WERI-Rb-1 (cell line): ENCODE measurements around the gene HOXA2.
A peak's percentile ranks its signal among the peaks of the same experiment; 100 is the strongest.

Experiments
- DNase-seq: peaks from one replicate; pipeline ENCODE4 v3.0.0-alpha.2; 2020
- H3K27ac ChIP-seq: fragments of 250-450 bp; sonication (Bioruptor Pico); 2 replicates; pipeline ENCODE4 v1.5.1; 2020; ENCODE audit warnings: mild to moderate bottlenecking, moderate library complexity
- H3K27me3 ChIP-seq: fragments of 250-450 bp; sonication (Bioruptor Pico); 2 replicates; pipeline ENCODE4 v1.5.1; 2021; ENCODE audit warnings: mild to moderate bottlenecking, low read depth, moderate library complexity; ENCODE audit not compliant: insufficient read depth, severe bottlenecking
- H3K36me3 ChIP-seq: fragments of 250-450 bp; sonication (Bioruptor Pico); 2 replicates; pipeline ENCODE4 v1.5.1; 2020; ENCODE audit warnings: mild to moderate bottlenecking, moderate library complexity
- H3K4me3 ChIP-seq: 2 replicates; pipeline ENCODE4 v1.5.1; 2011; ENCODE audit warnings: low read depth, mild to moderate bottlenecking, control low read depth, low read length
- H3K9me3 ChIP-seq: fragments of 250-450 bp; sonication (Bioruptor Pico); 2 replicates; pipeline ENCODE4 v1.5.1; 2021; ENCODE audit warnings: mild to moderate bottlenecking, moderate library complexity; ENCODE audit not compliant: severe bottlenecking
- CTCF ChIP-seq: IDR thresholded peaks from 2 replicates; pipeline ENCODE4 v1.5.1; 2011; ENCODE audit warnings: low read depth, mild to moderate bottlenecking, control low read depth, inconsistent platforms, low read length

HOXA2 gene

GRCh38 chr7:27141923-27142579 lies 39.6 kb upstream of the HOXA2 start:
- H3K36me3 ChIP-seq, result no peaks in the 10 kb centered on the region
- no peak overlapping the region for H3K27ac ChIP-seq
- H3K9me3 ChIP-seq, result no peaks in the 10 kb centered on the region
- no peak for TF ChIP-seq CTCF
- peaks cover 50% of the 10 kb centered on the region for H3K27me3 ChIP-seq
- H3K4me3 ChIP-seq, result peak overlapping the region; percentile 56; the same call in 1 of the 2 replicates
- no peak for DNase-seq

- H3K4me3 ChIP-seq, result no peak overlapping the region
These were observed 38.8 kb upstream of the HOXA2 start for GRCh38 chr7:27141137-27141922.

GRCh38 chr7:27140126-27140857 lies 37.8 kb upstream of the HOXA2 start:
- peaks cover 58% of the 10 kb centered on the region for H3K27me3 ChIP-seq
- TF ChIP-seq CTCF, result no peak
- no peak overlapping the region for H3K27ac ChIP-seq
- no peak for DNase-seq
- no peaks in the 10 kb centered on the region for H3K36me3 ChIP-seq
- H3K4me3 ChIP-seq, result no peak overlapping the region
- H3K9me3 ChIP-seq, result no peaks in the 10 kb centered on the region

More at GRCh38 chr7:27141137-27141922, 38.8 kb upstream of the HOXA2 start:
- no peak for TF ChIP-seq CTCF
- no peaks in the 10 kb centered on the region for H3K9me3 ChIP-seq
- no peaks in the 10 kb centered on the region for H3K36me3 ChIP-seq
- peaks cover 55% of the 10 kb centered on the region for H3K27me3 ChIP-seq
- no peak overlapping the region for H3K27ac ChIP-seq
- no peak for DNase-seq

- H3K27me3 ChIP-seq, result peaks cover 54% of the 10 kb centered on the region
- H3K9me3 ChIP-seq, result no peaks in the 10 kb centered on the region
- no peaks in the 10 kb centered on the region for H3K36me3 ChIP-seq
- DNase-seq, result no peak
- H3K27ac ChIP-seq, result no peak overlapping the region
- no peak overlapping the region for H3K4me3 ChIP-seq
- no peak for TF ChIP-seq CTCF
These were observed 37.0 kb upstream of the HOXA2 start for GRCh38 chr7:27139334-27140125.

GRCh38 chr7:27138985-27139333 lies 36.5 kb upstream of the HOXA2 start:
- Histone ChIP-seq H3K36me3 (no peaks in the 10 kb centered on the region), H3K27me3 (peaks cover 54% of the 10 kb centered on the region), H3K27ac (no peak overlapping the region), H3K4me3 (no peak overlapping the region), H3K9me3 (no peaks in the 10 kb centered on the region)
- TF ChIP-seq CTCF, result no peak
- DNase-seq, result no peak
